HG03520 (cell line): ENCODE results near the gene P4HB.

Source experiments
- ATAC-seq: cut with Tn5 transposase; IDR thresholded peaks from one replicate; pipeline ENCODE4 v1.9.1; 2021; ENCODE audit warnings: mild to moderate bottlenecking, moderate library complexity; ENCODE audit not compliant: unreplicated experiment

The P4HB gene

GRCh38 chr17:81794509-81794908 lies 65.8 kb downstream of the P4HB start:
- no peak for ATAC-seq

- no peak for ATAC-seq
Measured at GRCh38 chr17:81794074-81794476, 66.3 kb downstream of the P4HB start.
